Muscle of leg (tissue), 11 donors: Measurements from ENCODE around the gene TEN1. TPM values are rescaled to one million over a fixed set of nuclear protein-coding genes. Genes with fewer than 3 reads are reported as not detected.

Experiments
- DNase-seq: peaks from one replicate; pipeline ENCODE4 v3.0.0; 2013
- H3K27ac ChIP-seq: one replicate; pipeline ENCODE4 v1.5.1; 2013; ENCODE audit warnings: mild to moderate bottlenecking, low read length, control low read depth
- H3K27me3 ChIP-seq: one replicate; pipeline ENCODE4 v1.6.1; 2013; ENCODE audit warnings: low read length; ENCODE audit not compliant: control insufficient read depth, insufficient read depth
- H3K36me3 ChIP-seq: one replicate; pipeline ENCODE4 v1.6.1; 2013; ENCODE audit warnings: low read length; ENCODE audit not compliant: control insufficient read depth, insufficient read depth
- H3K4me1 ChIP-seq: one replicate; pipeline ENCODE4 v1.6.1; 2013; ENCODE audit warnings: low read length; ENCODE audit not compliant: control insufficient read depth, insufficient read depth
- H3K4me3 ChIP-seq: one replicate; pipeline ENCODE4 v1.5.1; 2013; ENCODE audit warnings: low read length, control low read depth
- H3K9me3 ChIP-seq: replicated peaks from 2 replicates; pipeline ENCODE4 v1.6.1; 2013; ENCODE audit warnings: low read depth, low read length; ENCODE audit not compliant: control insufficient read depth
- WGBS: methylation state at CpG from one replicate; pipeline ENCODE4 v1.1.5; 2013; ENCODE audit warnings: missing lambda C conversion rate; ENCODE audit not compliant: insufficient coverage; 5-methylcytosine and 5-hydroxymethylcytosine counted together
- polyA plus RNA-seq, 8 donors: library from polyadenylated mRNA; unstranded; fragments of 120-200 nt; gene quantifications; one replicate each; pipeline versions ENCODE4 v1.2.1 to v1.2.3, GENCODE V29; 2013; ENCODE audit warnings: inconsistent platforms in 1 of 8, low replicate concordance in 1 of 8; ENCODE audit not compliant: insufficient read length in 8 of 8, insufficient read depth in 1 of 8
- total RNA-seq: library from RNA; stranded (reverse); fragments of 120-200 nt; gene quantifications from one replicate; pipeline ENCODE4 v1.2.4, GENCODE V29; 2013

The TEN1 gene
- total and polyA plus RNA-seq, 9 donors: 8.8 to 19.5 (median 12.3) TPM

GRCh38 chr17:76014100-76014924 lies 35.3 kb downstream of the TEN1 start:
- H3K4me3 ChIP-seq: no peak overlapping the region
- H3K9me3 ChIP-seq: no peaks in the 10 kb centered on the region
- peaks cover 10% of the 10 kb centered on the region for H3K4me1 ChIP-seq
- no peaks in the 10 kb centered on the region for H3K36me3 ChIP-seq
- H3K27me3 ChIP-seq: peaks cover 3% of the 10 kb centered on the region
- no peak overlapping the region for H3K27ac ChIP-seq
- 29% methylated on average over 17 of the region's 19 CpGs for WGBS
- DNase-seq: peak; percentile 70

DNA sequence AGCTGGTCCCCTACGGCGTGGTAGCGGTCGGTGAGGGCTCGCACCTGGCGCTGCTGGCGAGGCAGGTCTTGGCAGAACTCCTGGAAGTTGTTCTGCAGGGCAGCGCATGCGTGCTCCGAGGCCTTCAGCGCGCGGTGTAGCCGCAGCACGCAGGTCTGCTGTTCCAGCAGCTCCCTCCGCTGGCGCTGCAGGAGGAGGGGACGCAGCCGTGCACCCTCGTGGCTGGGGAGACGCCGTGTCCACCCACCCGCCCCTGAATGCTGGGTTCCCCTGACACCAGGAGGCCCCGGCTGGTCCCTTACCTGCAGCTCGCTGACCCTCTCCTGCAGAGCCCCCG lies 35.9 kb downstream of the TEN1 start:
- no peaks in the 10 kb centered on the region for H3K36me3 ChIP-seq
- no peak overlapping the region for H3K27ac ChIP-seq
- no peaks in the 10 kb centered on the region for H3K9me3 ChIP-seq
- DNase-seq: no peak
- H3K27me3 ChIP-seq: peaks cover 3% of the 10 kb centered on the region
- 78% methylated on average over 26 of the region's 26 CpGs for WGBS
- H3K4me3 ChIP-seq: no peak overlapping the region
- peaks cover 10% of the 10 kb centered on the region for H3K4me1 ChIP-seq

- Histone ChIP-seq H3K9me3 (no peaks in the 10 kb centered on the region), H3K4me3 (no peak overlapping the region), H3K27me3 (peaks cover 3% of the 10 kb centered on the region), H3K27ac (no peak overlapping the region), H3K4me1 (peaks cover 10% of the 10 kb centered on the region), H3K36me3 (no peaks in the 10 kb centered on the region)
- WGBS: 86% methylated on average over 14 of the region's 21 CpGs
- DNase-seq: no peak
Observed at GRCh38 chr17:76017481-76018339, 38.7 kb downstream of the TEN1 start.

- H3K36me3 ChIP-seq: no peaks in the 10 kb centered on the region
- no peak for DNase-seq
- H3K4me1 ChIP-seq: peaks cover 10% of the 10 kb centered on the region
- H3K27ac ChIP-seq: no peak overlapping the region
- H3K9me3 ChIP-seq: no peaks in the 10 kb centered on the region
- no peak overlapping the region for H3K4me3 ChIP-seq
- 100% methylated on average over 1 of the region's 11 CpGs for WGBS
- H3K27me3 ChIP-seq: peaks cover 3% of the 10 kb centered on the region
Observed at GRCh38 chr17:76018340-76018680, 39.3 kb downstream of the TEN1 start.

GRCh38 chr17:76018801-76019200 lies 39.8 kb downstream of the TEN1 start:
- no peak overlapping the region for H3K27ac ChIP-seq
- peaks cover 3% of the 10 kb centered on the region for H3K27me3 ChIP-seq
- no peak for DNase-seq
- peaks cover 7% of the 10 kb centered on the region for H3K4me1 ChIP-seq
- WGBS: 62% methylated on average over 13 of the region's 13 CpGs
- H3K4me3 ChIP-seq: no peak overlapping the region
- no peaks in the 10 kb centered on the region for H3K9me3 ChIP-seq
- H3K36me3 ChIP-seq: no peaks in the 10 kb centered on the region

DNA sequence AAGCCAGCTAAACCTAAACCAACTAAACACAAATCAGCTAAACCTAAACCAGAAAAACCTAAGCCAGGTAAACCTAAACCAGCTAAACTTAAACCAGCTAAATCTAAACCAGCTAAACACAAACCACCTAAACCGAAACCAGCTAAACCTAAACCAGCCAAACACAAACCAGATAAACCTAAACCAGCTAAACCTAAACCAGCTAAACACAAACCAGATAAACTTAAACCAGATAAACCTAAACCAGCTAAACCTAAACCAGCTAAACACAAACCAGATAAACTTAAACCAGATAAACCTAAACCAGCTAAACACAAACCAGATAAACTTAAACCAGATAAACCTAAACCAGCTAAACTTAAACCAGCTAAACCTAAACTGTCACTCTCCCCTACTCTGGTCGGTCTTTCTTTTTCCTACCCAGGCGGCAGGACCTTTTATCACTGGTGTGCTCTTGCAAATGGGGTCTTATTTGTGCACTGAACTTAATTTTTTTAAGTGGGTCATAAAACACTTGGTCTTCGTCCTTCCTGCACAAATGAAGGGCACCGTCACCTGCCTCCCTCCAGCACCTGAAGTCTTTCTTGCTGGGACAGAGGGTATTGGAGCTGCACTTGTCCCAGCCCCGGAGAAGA lies 40.9 kb downstream of the TEN1 start:
- H3K27me3 ChIP-seq: peaks cover 3% of the 10 kb centered on the region
- no peaks in the 10 kb centered on the region for H3K4me1 ChIP-seq
- no peak overlapping the region for H3K4me3 ChIP-seq
- H3K36me3 ChIP-seq: no peaks in the 10 kb centered on the region
- H3K9me3 ChIP-seq: no peaks in the 10 kb centered on the region
- 67% methylated on average over 2 of the region's 6 CpGs for WGBS
- DNase-seq: no peak
- no peak overlapping the region for H3K27ac ChIP-seq

DNA sequence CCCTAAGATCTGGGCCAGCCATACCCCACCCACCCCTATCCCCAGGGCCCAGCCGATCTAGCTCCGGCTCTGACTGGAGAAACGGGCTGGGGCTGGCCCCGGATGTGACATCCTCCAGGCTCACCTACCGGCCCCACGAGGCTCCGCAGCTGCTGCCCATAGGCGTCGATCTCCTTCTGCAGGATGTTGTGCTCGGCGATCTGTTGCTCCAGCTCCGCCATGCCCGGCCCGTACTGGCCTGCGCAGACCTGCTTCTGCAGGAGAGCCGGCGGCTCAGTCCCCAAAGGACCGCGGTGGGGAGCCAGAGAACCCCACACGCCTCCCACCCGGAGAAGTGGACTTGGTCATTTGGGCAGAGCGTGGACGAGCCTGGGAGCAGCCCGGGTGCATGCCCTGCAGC lies 43.2 kb downstream of the TEN1 start:
- DNase-seq: no peak
- no peak overlapping the region for H3K27ac ChIP-seq
- no peaks in the 10 kb centered on the region for H3K27me3 ChIP-seq
- 72% methylated on average over 23 of the region's 24 CpGs for WGBS
- no peak overlapping the region for H3K4me3 ChIP-seq
- no peaks in the 10 kb centered on the region for H3K9me3 ChIP-seq
- H3K4me1 ChIP-seq: no peaks in the 10 kb centered on the region
- no peaks in the 10 kb centered on the region for H3K36me3 ChIP-seq

GRCh38 chr17:76022973-76023899 lies 44.2 kb downstream of the TEN1 start:
- WGBS: 83% methylated on average over 24 of the region's 28 CpGs
- Histone ChIP-seq H3K9me3 (no peaks in the 10 kb centered on the region), H3K27me3 (no peaks in the 10 kb centered on the region), H3K27ac (no peak overlapping the region), H3K4me3 (no peak overlapping the region), H3K4me1 (no peaks in the 10 kb centered on the region), H3K36me3 (no peaks in the 10 kb centered on the region)
- no peak for DNase-seq

- Histone ChIP-seq H3K4me1 (no peaks in the 10 kb centered on the region), H3K27me3 (no peaks in the 10 kb centered on the region), H3K27ac (no peak overlapping the region), H3K4me3 (no peak overlapping the region), H3K9me3 (no peaks in the 10 kb centered on the region), H3K36me3 (no peaks in the 10 kb centered on the region)
- no peak for DNase-seq
- 84% methylated on average over 7 of the region's 9 CpGs for WGBS
Observed at GRCh38 chr17:76023900-76024237, 44.8 kb downstream of the TEN1 start.
